ENCODE results near the gene HOTAIR.

- TF ChIP-seq POLR2A (IDR thresholded peaks at IDR 0.05) (no peak), CTCF (IDR thresholded peaks at IDR 0.05) (no peak)
Observed at GRCh38 chr12:53985994-53986685, 11.4 kb upstream of the HOTAIR start.
